ENCODE results near the gene CDHR3.
"Not testable (repeated sequence)": the region's sequence is repeated elsewhere in the genome, so short reads cannot be mapped to it uniquely, and the experiment has no call there.

The CDHR3 gene

DNA sequence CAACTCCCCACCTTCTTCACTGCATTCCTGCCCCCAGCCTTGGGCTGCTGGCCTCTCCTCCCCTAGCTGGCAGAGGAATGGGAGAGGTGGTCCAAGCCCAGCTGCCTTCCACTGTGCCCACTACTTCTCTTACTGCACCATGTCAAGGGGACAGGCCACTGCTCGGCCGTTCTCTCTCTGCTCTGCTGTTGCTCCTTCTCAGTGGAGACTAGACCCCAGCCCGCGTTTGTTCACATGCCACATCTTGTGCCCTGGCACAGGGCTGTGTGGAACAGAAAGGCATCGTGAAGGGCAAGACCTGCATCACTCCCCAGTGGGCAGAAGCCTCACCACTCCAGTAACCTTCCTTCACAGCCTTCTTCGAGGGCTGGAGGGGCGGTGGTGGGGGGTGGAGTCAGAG, 711 bp upstream of the CDHR3 start:
- DNase-seq, result no peak

DNA sequence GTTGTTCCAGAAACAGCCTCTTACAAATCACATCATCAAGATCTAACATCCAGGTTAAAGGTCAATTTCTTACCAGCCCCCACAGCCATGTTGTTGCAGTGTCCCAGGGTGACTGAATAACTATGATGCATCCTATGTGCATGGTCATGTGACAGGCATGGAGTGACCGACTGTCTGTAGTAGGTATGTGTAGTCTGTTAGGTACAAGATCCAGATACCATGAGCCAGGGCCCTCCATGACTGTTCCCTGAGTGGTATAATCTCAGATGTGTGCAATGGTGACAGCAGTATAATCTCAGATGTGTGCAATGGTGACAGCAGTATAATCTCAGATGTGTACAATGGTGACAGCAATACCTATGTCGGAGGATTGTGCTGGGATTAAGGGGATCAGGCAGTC, 8.8 kb downstream of the CDHR3 start:
- no peak for DNase-seq

DNA sequence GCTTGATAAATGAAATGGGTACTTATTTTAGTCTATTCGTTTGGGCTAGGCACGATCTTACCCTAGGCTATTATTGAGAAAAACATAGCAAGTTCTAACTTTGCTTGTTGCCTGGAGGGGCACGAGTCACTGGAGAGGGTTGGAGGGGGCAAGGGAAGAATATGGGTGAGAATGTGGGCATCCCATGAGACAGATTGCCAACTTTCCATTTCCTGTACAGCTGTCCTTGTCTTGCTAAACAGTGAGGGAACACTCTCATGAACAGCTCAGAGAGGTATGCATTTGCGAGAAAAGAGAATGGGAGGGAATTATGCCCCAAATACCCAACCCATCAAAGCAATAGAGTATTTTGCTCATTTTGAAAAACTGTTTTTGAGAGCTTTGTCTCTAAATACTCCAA, 9.2 kb downstream of the CDHR3 start:
- DNase-seq, result no peak

DNA sequence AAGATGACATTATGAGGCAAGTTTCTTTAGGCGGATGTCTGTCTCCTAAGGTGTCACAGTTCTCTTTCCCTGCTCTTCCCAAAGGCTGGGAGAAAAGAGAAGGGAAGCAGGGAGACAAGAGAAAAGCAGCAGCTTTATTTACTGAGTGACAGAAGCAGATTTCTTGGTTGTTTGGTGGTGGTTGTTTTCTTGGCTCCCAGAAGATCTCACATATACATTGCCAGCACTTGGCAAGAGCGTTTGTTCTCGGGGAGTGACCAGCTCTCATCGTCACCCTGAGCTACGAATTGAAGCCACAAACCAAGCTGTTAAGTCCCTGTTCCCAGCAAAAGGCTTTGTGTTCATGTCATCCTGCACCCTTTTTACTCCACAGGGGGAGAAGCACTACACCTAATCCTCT, 11.4 kb downstream of the CDHR3 start:
- DNase-seq, result no peak

DNA sequence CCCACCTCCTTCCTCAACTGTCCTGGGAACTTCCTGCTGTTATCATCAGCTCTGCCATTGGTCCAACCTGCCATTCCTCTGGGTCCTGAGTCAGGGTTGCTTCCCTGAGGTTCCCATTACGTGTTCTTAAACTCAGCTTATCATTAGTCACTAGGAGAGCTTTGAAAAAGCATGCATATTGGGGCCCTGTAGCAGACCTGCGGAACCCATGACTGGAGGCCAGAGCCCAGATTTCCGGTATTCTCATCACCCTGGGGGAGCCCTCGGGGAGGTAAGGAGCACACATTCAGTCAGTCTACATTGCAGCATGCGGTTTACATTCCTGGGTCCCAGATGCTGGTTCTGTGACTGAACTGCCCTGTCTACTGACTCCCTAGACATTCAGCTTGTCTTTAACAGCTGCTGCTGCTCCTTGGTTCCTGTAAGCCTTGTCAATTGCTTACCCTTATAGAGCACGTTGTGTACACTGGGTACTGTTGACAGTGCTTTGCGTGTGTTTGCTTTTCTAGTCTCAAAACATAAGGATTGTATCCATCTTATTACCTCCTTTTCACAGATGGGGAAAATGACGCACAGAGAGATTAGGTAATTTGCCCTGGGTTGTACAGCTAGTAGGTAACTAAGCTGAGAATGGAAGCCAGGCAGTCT, 12.8 kb downstream of the CDHR3 start:
- DNase-seq, result no peak

DNA sequence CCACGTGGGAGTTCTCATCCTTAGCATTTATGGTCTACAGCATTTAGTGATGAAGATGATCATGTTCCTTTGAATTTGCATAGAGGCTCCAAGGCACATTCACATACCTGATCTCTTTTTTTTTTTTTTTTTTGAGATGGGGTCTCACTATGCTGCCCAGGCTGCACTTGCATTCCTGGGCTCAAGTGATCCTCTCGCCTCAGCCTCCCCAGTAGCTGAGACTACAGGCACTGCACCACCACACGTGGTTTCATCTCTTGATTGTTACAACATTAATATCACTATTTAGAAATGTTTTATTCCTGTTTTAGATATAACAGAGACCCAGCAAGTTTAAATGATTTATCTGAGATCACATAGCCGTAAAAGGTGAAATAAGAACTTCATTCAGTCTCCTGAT, 13.8 kb downstream of the CDHR3 start:
- no peak for DNase-seq

DNA sequence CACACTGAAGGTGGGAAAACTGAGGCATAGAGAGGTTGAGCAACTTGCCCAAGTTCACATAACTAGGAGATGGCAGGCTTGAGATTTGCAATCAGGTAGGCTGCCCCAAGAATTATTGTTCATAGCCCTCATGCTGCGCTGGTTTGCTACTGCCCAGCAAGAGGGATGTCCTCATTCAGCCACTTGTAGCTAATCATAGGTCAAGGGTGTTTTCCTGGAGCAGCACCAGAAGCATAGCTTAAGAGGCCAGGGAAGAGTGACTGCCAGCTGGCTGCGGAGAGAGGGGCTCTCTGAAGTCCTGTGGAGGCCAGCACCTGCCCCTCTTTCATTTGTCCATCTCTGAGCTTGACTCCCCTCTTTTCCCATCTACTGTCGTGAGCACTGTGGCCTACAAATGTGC, 15.0 kb downstream of the CDHR3 start:
- DNase-seq, result no peak

DNA sequence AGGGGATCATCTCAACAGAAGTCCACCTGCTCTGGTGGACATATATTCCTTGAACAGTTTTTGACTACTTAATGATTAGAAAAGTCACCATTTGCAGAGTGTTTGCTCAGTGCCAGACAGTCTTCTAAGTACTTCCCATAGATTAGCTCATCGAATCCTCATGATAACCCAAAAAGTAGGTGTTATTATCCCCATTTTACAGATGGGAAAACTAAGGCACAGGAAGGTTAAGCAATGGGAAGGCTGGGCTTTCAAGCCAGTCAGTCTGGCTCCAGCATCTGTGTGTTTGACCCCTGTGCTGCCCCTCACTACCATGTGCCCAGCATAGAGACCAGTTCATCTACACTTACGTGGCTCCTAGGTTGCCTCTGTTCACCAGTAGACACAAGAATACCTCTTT, 15.9 kb downstream of the CDHR3 start:
- DNase-seq, result no peak

DNA sequence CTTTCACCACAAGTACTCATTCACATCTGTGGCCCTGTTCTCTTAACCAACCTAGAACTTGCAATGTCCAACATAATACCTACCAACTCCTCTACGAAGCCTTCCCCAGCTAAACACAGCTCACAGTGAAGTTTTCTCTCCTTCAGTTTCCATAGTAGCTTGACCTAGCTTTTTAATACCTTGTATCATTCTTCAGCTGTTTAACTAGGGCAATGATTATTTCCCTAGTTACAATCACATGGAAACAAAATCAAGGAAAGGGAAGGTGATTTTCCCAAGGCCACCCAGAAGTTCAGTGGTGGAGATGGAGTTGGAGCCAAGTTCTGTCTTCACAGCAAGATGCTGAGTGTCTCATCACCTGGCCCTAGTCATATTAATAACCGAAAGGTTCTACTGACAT, 16.3 kb downstream of the CDHR3 start:
- DNase-seq, result no peak

DNA sequence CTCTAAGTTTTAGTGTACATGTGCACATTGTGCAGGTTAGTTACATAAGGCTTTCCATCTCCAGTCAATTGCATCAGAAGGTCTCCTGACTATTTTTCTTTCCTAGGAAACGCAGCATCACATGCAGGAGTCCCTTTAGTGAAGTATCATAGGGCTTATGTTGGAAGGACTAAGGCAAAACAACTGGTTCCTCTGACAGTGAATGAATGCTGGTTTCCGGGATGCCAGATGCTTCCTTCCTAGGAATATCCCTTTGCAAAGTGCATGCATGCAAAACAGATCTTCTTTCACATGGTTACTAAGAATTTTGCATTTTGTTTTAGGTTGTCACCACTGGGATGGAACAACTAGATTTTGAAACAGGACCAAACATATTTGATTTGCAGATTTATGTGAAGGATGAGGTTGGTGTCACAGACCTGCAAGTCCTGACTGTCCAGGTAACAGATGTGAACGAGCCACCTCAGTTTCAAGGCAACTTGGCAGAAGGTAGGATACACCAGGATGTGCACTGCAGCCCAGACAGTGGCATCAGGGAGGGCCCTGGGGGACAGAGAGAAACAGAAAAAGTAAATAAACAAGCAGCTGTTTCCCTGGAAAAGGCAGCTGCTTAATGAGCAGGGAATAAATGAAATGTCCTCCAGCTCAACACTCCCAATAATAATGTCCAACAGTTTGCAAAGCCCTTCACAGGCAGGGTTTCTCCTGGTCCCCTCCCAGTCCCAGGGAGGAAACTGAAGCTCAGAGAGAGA, 17.8 kb downstream of the CDHR3 start:
- peak; percentile 94 for DNase-seq

DNA sequence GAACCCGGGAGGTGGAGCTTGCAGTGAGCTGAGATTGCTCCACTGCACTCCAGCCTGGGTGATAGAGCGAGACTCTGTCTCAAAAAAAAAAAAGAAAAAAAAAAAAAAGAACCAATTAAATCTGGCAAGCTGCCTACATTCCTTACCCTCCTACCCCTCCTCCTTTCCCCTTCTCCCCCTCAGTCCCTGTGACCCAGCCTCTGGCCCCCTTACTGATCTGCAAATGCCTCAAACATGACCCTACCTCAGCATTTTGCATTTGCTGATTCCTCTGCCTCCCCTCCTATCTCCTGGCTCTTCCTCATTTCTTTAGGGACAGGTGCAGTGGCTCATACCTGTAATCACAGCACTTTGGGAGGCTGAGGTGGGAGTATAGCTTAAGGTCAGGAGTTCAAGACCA, 19.3 kb downstream of the CDHR3 start:
- peak; percentile 43 for DNase-seq

DNA sequence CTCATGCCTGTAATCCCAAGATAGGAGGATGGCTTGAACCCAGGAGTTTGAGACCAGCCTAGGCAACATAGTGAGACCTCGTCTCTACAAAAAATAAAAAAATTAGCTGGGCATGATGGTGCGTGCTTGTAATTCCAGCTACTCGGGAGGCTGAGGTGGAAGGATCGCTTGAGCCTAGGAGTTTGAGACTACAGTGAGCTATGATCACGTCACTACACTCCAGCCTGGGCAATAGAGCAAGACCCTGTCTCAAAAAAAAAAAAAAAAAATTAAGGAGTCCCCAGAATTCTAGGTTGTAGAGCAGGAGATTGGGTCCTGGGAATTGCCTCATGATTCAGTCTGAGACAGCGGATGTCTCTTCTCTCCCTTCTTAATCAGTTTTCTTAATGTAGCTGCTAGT, 21.7 kb downstream of the CDHR3 start:
- not testable (repeated sequence) for DNase-seq

DNA sequence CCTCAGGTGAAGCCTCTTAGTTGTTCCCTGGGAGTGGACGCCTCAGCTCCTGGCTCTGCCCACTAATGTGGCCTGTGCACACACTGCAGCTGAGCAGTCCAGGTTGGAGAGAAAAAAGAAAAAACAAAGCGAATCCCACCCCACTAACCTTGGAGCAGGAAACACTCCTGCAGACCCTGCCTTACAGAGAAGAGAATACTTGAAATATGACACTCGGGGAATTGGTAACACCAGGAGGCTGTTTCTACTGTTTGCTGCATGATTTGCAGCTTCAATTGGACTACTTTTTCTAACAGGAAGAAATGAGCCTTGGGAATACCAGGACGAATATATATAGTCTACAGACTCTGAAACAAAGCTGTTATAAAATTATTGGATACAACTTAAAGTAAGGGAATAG, 22.2 kb downstream of the CDHR3 start:
- DNase-seq, result peak; percentile 79

DNA sequence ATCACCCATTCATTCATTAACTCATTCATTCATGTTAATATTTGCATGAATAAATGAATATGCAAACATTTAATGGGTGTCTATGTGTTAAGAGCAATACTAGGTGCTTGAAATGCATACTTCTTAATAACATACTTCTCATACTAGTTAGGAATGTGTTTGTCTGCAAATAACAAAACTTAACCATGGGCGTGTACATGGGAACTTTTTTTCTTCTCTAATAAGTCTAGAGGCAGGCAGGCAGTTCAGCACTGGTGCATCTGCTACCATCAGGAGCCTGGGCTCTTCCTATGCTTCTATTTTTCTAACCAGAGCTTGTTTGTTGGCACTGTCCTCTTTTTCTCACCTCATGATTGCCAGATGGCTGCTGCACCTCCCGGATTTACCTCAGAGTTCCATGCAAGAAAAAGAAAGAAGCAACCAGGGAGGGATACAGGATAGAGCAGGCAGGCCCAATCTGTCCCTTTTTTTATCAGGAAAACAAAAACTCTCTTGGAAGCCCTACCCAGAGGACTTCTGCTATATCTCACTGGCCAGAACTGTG, 22.7 kb downstream of the CDHR3 start:
- DNase-seq, result peak; percentile 84

DNA sequence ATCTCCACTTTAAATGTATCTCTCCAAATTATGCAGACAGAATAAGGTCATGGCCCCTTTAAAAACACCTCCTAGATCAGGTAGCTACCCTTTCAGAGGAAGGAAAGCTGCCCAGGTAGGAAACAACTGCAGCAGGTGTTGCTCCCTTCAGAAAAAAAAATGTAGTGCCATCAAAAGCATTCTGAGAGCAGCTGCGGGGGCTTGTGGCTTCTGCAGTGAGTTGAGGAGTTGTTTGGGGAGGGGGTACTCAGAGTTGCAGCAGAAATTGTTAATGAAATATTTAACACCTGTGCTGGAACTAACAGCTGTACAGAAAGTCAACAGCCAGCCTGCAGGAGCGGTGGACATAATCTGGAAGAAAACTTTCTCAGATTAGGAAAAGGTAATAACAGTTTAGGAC, 24.0 kb downstream of the CDHR3 start:
- peak; percentile 75 for DNase-seq

DNA sequence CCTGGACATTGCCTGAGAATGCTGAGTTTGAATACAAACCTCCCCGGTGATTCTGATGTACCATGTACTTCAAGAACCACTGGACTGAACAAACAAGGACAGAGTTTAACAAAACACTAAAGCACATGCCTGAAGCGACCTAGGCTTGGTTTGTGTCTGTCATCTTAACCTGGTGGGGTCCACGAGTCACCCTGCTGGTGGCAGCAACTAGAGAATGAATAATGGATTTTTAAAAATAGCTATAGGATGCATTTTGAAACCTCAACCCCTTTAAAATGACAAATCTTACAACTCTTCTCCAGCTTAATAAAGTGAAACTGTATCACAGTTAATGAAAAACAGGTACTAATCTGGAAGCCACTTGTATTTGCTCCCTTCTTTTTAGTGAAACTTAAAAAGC, 25.2 kb downstream of the CDHR3 start:
- DNase-seq, result no peak

DNA sequence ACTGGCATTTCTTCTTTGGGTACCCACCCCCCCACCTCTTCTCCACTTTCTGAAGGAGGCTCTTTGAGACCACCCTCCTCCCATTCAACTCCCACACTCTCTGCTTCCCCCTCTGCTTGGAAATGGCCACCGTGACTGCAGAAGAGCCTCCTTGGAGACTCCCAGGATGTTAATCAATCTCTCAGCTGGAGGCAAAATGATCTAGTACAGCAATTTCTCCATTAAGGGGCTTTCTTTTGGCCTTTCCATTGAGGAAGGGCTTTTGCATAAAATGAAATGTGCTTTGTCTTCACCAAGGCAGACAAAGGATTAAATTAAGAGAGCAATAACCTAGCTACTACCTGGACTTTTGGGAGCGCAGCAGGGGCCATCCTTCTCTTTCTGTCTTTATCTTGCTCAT, 26.1 kb downstream of the CDHR3 start:
- no peak for DNase-seq

DNA sequence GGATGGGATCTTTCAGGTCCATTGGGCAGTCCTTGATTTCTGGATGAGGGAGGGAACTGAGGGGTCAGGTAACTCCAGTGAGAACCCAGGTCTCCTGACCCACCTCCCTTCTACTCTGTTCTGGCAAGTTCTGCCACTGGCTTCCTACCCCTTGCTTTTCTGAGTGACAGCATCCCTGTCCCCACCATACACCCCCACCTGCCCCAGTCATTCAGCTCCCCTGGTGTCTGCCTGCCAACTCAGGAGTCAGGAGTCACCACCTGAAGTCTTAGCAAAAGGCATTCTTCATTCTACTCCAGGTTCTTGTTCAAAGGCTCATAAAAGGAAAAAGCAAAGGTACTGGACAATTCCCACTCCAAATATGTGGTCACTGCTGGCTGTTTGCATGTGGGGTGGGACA, 26.6 kb downstream of the CDHR3 start:
- no peak for DNase-seq

DNA sequence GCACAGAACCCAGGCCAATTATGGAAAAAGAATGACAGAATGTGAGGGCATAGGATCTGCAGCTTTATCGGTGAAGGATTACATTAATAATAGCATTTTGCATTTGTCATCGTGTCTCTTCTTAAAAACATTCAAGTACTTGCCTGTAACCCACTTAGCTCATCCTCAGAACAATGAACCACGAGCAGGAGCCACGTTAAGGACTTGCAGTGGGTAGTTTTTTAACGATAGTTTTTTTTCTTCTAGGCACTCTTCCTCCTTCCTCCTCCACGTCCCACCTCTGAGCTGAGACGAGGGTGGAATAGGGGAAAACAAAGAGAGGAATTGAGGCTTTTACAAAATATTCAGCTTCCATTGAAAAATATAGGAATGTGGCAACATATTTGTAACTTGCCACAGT, 27.1 kb downstream of the CDHR3 start:
- no peak for DNase-seq

DNA sequence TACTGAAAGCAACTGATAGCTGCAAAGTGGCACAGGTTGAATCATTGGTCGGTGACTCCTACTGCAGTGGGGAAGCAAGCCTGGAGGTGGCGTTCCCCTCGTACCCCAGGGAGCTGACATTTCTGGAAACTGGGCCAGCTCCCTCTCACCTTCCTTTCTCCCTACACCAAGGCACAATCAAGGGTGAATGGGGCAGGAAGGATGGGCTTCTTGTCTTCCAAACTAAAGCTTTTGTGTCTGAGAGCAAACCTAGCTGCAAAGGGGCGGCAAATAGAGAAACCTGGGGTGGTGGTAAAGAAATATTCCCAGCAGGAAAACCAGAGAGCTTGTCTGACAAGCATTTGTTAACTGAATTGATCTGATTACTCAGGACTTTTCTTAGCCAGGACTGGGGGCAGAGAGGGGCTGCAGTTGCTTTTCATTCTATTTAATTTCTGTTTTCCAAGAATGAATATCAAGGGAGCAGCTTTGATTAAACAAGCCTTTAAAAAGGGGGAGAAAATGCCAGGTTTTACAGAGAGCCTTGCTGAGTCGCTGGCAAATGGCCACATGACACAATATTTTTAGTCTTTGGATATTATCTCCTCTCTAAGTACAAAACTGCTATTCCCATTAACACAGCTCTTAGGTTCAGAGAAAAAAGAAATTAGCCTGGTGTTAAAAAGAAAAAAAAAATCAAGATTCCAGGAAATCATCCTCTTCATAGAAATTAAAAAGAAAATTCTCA, 27.8 kb downstream of the CDHR3 start:
- DNase-seq, result peak; percentile 26

DNA sequence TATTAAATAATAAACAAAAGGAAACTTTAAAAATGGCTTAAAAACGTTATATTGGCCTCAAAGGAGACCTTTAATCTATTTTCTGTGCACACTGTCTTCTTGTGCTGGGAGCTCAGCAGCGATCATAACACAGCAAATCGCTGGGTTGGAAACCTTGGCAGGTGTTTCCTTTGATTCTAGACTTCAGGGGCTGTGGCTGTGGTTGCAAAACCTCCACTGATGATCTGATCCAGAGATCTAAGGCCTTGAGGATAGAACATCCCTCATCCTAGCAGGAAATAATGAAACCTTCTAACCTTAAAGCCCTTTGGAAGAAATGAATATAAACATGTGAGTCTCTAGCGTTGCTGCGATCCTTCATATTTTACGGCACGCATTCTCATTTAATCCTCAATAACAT, 29.8 kb downstream of the CDHR3 start:
- peak; percentile 17 for DNase-seq

DNA sequence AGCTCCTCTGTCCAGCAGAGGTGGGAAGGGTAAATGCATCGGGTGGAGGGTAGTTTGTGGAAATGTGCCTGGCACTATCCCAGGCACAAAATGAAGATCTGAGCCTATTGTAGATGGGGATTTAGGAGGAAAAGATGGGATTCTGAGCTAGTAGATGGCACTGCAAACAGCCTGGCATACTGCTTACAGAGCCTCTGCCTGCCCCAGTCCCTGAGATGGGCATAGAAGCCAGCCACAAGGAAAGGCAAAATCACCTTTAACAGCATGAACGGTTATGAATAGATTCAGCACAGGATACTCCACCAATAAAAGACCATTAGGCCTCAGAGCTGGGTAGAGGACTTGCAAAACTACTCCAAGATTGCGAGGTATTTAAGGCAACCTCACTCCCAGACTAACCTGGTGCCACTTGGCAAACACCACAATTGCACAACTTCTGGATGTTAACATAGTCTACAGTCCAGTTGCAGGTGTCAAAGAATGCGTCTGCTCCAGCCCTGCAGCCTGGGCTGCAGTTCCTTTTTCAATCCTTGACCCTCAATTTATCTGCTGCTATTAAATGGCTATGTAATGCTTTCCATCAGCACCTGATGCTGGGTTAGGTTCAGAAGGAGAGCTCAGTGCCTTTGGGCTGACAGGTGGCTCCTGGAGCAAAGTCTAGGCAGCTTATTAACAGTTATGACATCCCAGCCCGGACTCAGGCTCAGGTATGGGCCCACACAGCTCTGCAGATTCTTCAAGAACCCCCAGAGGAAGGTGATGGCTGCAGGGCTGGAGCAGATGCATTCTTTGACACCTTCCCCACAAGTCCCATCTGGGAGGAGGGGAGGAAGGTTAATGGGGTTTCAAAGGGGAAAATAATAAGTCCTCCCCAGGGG, 34.0 kb downstream of the CDHR3 start:
- no peak for DNase-seq

DNA sequence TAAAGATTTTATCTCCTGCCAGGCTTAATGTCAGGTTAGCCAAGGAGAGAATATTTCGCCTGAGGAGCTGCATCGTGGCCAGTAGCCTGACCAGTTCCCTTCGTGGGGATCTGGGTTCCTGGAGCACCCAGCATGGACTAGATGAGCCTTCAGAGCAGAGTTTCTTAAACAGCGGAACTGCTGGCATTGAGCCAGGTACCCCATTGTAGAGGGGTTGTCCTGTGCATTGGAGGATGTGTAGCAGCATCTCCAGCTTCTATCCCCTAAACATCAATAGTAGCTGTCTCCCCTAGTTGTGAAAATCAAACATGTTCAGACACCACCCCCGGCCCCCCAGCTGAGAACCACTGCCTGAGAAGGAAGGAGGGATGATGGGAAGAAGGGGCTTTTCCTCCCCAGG, 36.2 kb downstream of the CDHR3 start:
- DNase-seq, result no peak
